ENCODE measurements around the gene PCDHA10. TPM values are rescaled to one million over a fixed set of nuclear protein-coding genes. Genes with fewer than 3 reads are reported as not detected.

The PCDHA10 gene
- total and polyA plus RNA-seq, 2 of the 4 experiments (the other 2 are of a cell fraction), result under 0.01 to 0.02 TPM

GRCh38 chr5:140862441-140863295, 7.0 kb downstream of the PCDHA10 start (continued):
- TF ChIP-seq MXI1 (IDR thresholded peaks at IDR 0.05; ENCODE audit: borderline replicate concordance, low read depth, low read length), result no peak

- Histone ChIP-seq H3K56ac (ENCODE audit: extremely low read depth, insufficient read depth, low read length) (no peak within 1 kb of the TSS), H3K4me2 (ENCODE audit: low read depth, low read length) (no peak within 1 kb of the TSS), H4K91ac (ENCODE audit: insufficient read depth, low read depth, low read length) (no peak within 1 kb of the TSS), H2AK5ac (ENCODE audit: low read depth, low read length) (no peak within 1 kb of the TSS), H3K14ac (replicated peaks; ENCODE audit: low read depth, low read length) (no peak within 1 kb of the TSS), H2AFZ (replicated peaks; ENCODE audit: low read length, poor library complexity) (no peak within 1 kb of the TSS), H2BK5ac (ENCODE audit: low read depth, low read length, poor library complexity, severe bottlenecking) (no peak within 1 kb of the TSS), H2AK9ac (replicated peaks; ENCODE audit: low read depth, low read length, poor library complexity) (no peak within 1 kb of the TSS), H3K36me3 (ENCODE audit: control insufficient read depth, insufficient read depth, low read length) (no peaks in the 10 kb centered on the region), H3K27me3 (ENCODE audit: control insufficient read depth, insufficient read depth, low read length) (no peaks in the 10 kb centered on the region), H2BK120ac (ENCODE audit: low read depth, low read length) (no peak within 1 kb of the TSS), H3K27ac (ENCODE audit: insufficient read depth, low read length) (no peak within 1 kb of the TSS), H3K4me1 (ENCODE audit: control insufficient read depth, insufficient read depth, low read length) (no peaks in the 10 kb centered on the region), H3K23ac (ENCODE audit: low read depth, low read length) (no peak within 1 kb of the TSS), H3K9ac (ENCODE audit: low read depth, low read length) (no peak within 1 kb of the TSS), H2BK20ac (ENCODE audit: low read depth, low read length) (no peak within 1 kb of the TSS), H3K4ac (ENCODE audit: low read depth, low read length) (no peak within 1 kb of the TSS), H4K20me1 (ENCODE audit: insufficient read depth, low read length) (no peaks in the 10 kb centered on the region), H3K18ac (ENCODE audit: low read depth, low read length) (no peak within 1 kb of the TSS), H4K5ac (ENCODE audit: low read depth, low read length) (no peak within 1 kb of the TSS), H3K4me3 (ENCODE audit: insufficient read depth, low read depth, low read length) (no peak within 1 kb of the TSS), H3K9me3 (ENCODE audit: control insufficient read depth, insufficient read depth, low read length) (peaks cover 18% of the 10 kb centered on the region), H3K79me1 (ENCODE audit: low read depth in 1 of 2, low read length in 2 of 2) (no peaks in the 10 kb centered on the region), H2BK15ac (ENCODE audit: low read depth, low read length) (no peak within 1 kb of the TSS), H3K9me1 (ENCODE audit: insufficient read depth, low read length) (no peaks in the 10 kb centered on the region), H4K8ac (ENCODE audit: low read depth in 2 of 2, low read length in 2 of 2) (no peak within 1 kb of the TSS)
- intact Hi-C loops (cut with micrococcal nuclease), result no loop called here
- no peak for DNase-seq
- 10% methylated on average over 15 of the region's 41 CpGs; no CpG with 5 or more reads in 1 of the 2 experiments for WGBS, 2 experiments (ENCODE audit: extremely low coverage in 2 of 2, insufficient read length in 1 of 2)
- POLR2A ChIA-PET (ENCODE audit: unreplicated experiment), result no interaction called here
- dilution Hi-C loops (cut with HindIII; ENCODE audit: low sequenced_read_pairs, unreplicated experiment), result no loop called here
- CTCF ChIA-PET, result no interaction called here
- in situ Hi-C loops (cut with MboI; ENCODE audit: low sequenced_read_pairs), result no loop called here
- no peak for ATAC-seq (ENCODE audit: low read depth)
- no TSS peak for BruUV-seq (replicated peaks)
- TF ChIP-seq MAFK (IDR thresholded peaks at IDR 0.05; ENCODE audit: low read depth, low read length) (no peak), CEBPB (IDR thresholded peaks at IDR 0.05; ENCODE audit: low read depth, low read length) (no peak), ELK1 (IDR thresholded peaks at IDR 0.05; ENCODE audit: borderline replicate concordance, low read depth, low read length) (no peak), MXI1 (IDR thresholded peaks at IDR 0.05; ENCODE audit: borderline replicate concordance, low read depth, low read length) (no peak), CTCF (conservative IDR thresholded peaks at IDR 0.05; ENCODE audit: low read depth, low read length) (no peak), MAZ (IDR thresholded peaks at IDR 0.05; ENCODE audit: borderline replicate concordance, low read depth, low read length) (no peak), USF2 (IDR thresholded peaks at IDR 0.05; ENCODE audit: low read depth, low read length) (no peak), BHLHE40 (IDR thresholded peaks at IDR 0.05; ENCODE audit: low read depth, low read length) (no peak), RCOR1 (IDR thresholded peaks at IDR 0.05; ENCODE audit: insufficient replicate concordance, low read length) (no peak)
Measured at GRCh38 chr5:140868721-140869554, 13.2 kb downstream of the PCDHA10 start, which contains the start of gene PCDHA11. TSS of gene PCDHA11 (plus strand) at chr5:140868957. CDS start at chr5:140869104, 147 bp downstream.
